Gastrocnemius medialis (tissue), 4 donors: ENCODE measurements around the gene NCOA6. TPM values are rescaled to one million over a fixed set of nuclear protein-coding genes. Genes with fewer than 3 reads are reported as not detected.
A peak's percentile ranks its signal among the peaks of the same experiment; 100 is the strongest.

ENCODE experiments used
- ATAC-seq, 2 donors: fragments of 150-250 bp; one replicate each; pipeline ENCODE4 v1.9.1; 2016
- DNase-seq, 2 donors: peaks; one replicate each; pipeline ENCODE4 v3.0.0-alpha.2; 2019
- H3K27ac ChIP-seq, 4 donors: fragments of 200-600 bp; sonication (generic); 1 replicate in 1 of 4; 2 replicates in 3 of 4; pipeline ENCODE4 v1.5.1; 2016 to 2018; ENCODE audit warnings: mild to moderate bottlenecking in 2 of 4, moderate library complexity in 1 of 4
- H3K27me3 ChIP-seq, 3 donors: fragments of 200-600 bp; sonication (generic) in 2 of 3; 1 replicate in 1 of 3; 2 replicates in 2 of 3; pipeline versions ENCODE4 v1.5.1 to v1.6.0; 2016 to 2019; ENCODE audit warnings: mild to moderate bottlenecking in 1 of 3, moderate library complexity in 1 of 3
- H3K36me3 ChIP-seq, 2 donors: fragments of 200-600 bp; sonication (generic) in 1 of 2; one replicate each; pipeline ENCODE4 v1.5.1; 2017 to 2018
- H3K4me1 ChIP-seq, 2 donors: fragments of 200-600 bp; sonication (generic) in 1 of 2; one replicate each; pipeline ENCODE4 v1.5.1; 2016 to 2017; ENCODE audit warnings: mild to moderate bottlenecking in 2 of 2
- H3K4me3 ChIP-seq, 4 donors: fragments of 200-600 bp; sonication (generic) in 3 of 4; 1 replicate in 1 of 4; 2 replicates in 3 of 4; pipeline ENCODE4 v1.5.1; 2016 to 2019; ENCODE audit warnings: mild to moderate bottlenecking in 2 of 4
- H3K9me3 ChIP-seq, 3 donors: fragments of 200-600 bp; sonication (generic) in 2 of 3; 1 replicate in 1 of 3; 2 replicates in 2 of 3; pipeline ENCODE4 v1.5.1; 2016 to 2019
- POLR2A ChIP-seq, 2 donors: fragments of 450-650 bp; IDR thresholded peaks; one replicate each; pipeline ENCODE4 v1.6.1; 2017; ENCODE audit warnings: antibody characterized with exemption in 2 of 2, mild to moderate bottlenecking in 2 of 2, moderate library complexity in 2 of 2
- in situ Hi-C, 4 donors: fragments of 200-750 bp; cut with MboI; loops; one replicate each; pipeline versions ENCODE4 v1.15.0 to v1.8.0; 2017; ENCODE audit warnings: low sequenced_read_pairs in 4 of 4
- intact Hi-C: fragments of 100-400 bp; cut with DNase I; formaldehyde crosslinking; loops from one replicate; pipeline ENCODE4 v1.15.1; 2023; ENCODE audit warnings: low total_unique reads
- total RNA-seq, 4 donors: library from RNA; depleted of rRNA; stranded (reverse); fragments of >200 nt; gene quantifications; one replicate each; pipeline versions ENCODE4 v1.1.0 to v1.2.3, GENCODE V29; 2016
- TF ChIP-seq, protein P1 (sequence below), 5 experiments: fragments of 450-650 bp in 3 of 5; fragments of 200-600 bp in 2 of 5; sonication (generic) in 2 of 5; IDR thresholded peaks in 4 of 5; conservative IDR thresholded peaks in 1 of 5; 1 replicate in 4 of 5; 2 replicates in 1 of 5; pipeline ENCODE4 v1.5.1; 2016 to 2019; ENCODE audit warnings: antibody characterized with exemption in 5 of 5, mild to moderate bottlenecking in 3 of 5, moderate library complexity in 3 of 5

The NCOA6 gene
- total RNA-seq, 4 donors from 2014 or later, result 10.9 to 12.7 (median 11.6) TPM

DNA sequence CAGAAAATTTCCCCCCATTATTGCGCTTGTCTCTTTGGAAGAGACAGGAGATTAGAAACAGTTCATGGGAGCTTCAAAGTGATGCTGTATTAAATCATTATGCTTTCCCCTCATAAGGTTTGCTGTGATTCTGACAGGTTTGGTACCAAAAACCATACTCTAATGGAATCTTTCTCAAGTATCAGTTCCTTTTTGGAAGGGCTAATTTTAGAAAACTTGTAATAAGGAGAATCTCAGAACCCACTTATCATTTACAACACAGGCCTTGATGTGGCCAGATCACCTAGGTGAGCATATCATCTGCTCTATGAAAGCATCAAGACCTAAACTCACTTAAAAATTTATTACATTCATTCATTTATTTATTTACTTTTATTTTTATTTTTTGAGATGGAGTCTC lies 70.1 kb downstream of the NCOA6 start:
- intact Hi-C loops (no loop called here), in situ Hi-C loops (loop anchor here (25.0 kb wide), 2 partner anchors 168 to 443 kb away; partner anchors contain the start of gene AHCY (in 2 of the 4))
- H3K4me3 ChIP-seq, result no peak overlapping the region
- H3K36me3 ChIP-seq, result peaks cover 0 to 91% of the 10 kb centered on the region in 2 donors
- H3K27ac ChIP-seq, result no peak overlapping the region
- TF ChIP-seq POLR2A (IDR thresholded peaks at IDR 0.05), result no peak
- TF ChIP-seq, protein P1, sequence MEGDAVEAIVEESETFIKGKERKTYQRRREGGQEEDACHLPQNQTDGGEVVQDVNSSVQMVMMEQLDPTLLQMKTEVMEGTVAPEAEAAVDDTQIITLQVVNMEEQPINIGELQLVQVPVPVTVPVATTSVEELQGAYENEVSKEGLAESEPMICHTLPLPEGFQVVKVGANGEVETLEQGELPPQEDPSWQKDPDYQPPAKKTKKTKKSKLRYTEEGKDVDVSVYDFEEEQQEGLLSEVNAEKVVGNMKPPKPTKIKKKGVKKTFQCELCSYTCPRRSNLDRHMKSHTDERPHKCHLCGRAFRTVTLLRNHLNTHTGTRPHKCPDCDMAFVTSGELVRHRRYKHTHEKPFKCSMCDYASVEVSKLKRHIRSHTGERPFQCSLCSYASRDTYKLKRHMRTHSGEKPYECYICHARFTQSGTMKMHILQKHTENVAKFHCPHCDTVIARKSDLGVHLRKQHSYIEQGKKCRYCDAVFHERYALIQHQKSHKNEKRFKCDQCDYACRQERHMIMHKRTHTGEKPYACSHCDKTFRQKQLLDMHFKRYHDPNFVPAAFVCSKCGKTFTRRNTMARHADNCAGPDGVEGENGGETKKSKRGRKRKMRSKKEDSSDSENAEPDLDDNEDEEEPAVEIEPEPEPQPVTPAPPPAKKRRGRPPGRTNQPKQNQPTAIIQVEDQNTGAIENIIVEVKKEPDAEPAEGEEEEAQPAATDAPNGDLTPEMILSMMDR (IDR thresholded peaks at IDR 0.05 in 4 of 5, conservative IDR thresholded peaks at IDR 0.05 in 1 of 5), result no peak
- H3K4me1 ChIP-seq, result no peaks in the 10 kb centered on the region
- ATAC-seq (no peak), DNase-seq (no peak)
- H3K9me3 ChIP-seq, result no peaks in the 10 kb centered on the region
- H3K27me3 ChIP-seq, result no peaks in the 10 kb centered on the region

DNA sequence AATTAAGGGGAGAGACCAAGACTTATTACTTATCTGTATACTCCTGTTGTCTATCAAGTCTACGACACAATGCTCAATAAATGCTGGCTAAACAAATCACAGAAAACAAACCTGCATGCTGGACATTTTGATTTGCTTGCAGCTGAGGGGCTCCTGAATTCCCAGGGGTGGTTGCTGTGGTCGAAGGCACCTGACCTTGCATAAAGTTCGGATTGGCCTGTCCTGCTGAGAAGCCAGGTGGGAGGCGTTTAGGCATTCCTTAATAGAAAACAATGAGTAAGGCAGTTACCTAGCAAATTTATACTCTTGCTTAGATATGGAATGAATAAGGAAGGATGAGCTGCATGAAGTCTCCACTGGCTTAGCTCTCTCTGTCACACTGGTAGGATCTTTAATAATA lies 70.8 kb downstream of the NCOA6 start:
- Histone ChIP-seq H3K27me3 (no peaks in the 10 kb centered on the region), H3K4me3 (no peak overlapping the region), H3K9me3 (no peaks in the 10 kb centered on the region), H3K27ac (no peak overlapping the region), H3K36me3 (peaks cover 0 to 91% of the 10 kb centered on the region in 2 donors), H3K4me1 (no peaks in the 10 kb centered on the region)
- TF ChIP-seq, protein P1 (IDR thresholded peaks at IDR 0.05 in 4 of 5, conservative IDR thresholded peaks at IDR 0.05 in 1 of 5), result no peak
- TF ChIP-seq POLR2A (IDR thresholded peaks at IDR 0.05), result no peak
- in situ Hi-C loops, result loop anchor here (25.0 kb wide), 2 partner anchors 167 to 442 kb away; partner anchors contain the start of gene AHCY (in 2 of the 4)
- no peak for DNase-seq
- intact Hi-C loops, result no loop called here
- no peak for ATAC-seq

DNA sequence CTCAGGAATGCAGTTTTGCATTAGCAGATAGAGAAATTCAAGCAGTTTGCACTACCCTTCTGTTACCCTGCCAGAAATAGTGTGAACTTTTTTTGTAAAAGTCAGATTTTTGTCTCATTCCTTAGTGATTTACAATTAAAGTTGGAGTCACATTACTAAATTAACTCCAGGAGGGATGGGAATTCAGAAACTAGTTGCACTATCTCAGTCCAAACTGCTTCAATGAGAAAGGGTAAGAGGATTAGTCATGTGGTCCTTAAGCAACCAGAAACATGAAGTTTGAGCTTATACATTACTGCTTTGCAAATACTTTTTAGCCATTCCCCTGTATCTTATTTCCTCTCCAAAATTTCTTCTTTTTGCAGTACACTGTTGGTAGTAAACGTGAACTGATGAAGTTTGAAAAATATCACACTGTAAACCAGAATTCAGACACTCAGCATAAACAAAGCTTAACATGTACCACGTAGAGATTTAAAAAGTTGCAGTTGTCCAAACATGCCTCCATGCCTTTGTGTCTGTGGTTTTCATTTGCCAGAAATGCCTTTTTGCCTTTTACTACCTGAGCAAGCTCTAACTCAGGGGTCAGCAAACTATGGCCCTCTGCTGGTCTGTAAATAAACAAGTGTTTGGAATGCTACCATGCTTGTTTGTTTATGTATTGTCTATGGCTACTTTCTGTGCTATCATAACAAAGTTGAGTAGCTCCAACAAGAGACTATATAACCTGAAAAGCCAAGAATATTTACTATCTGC lies 71.6 kb downstream of the NCOA6 start:
- ATAC-seq (no peak), DNase-seq (no peak)
- intact Hi-C loops, result no loop called here
- in situ Hi-C loops, result loop anchor here (25.0 kb wide), 2 partner anchors 167 to 442 kb away; partner anchors contain the start of gene AHCY (in 2 of the 4)
- Histone ChIP-seq H3K9me3 (no peaks in the 10 kb centered on the region), H3K4me3 (no peak overlapping the region), H3K27ac (no peak overlapping the region), H3K27me3 (no peaks in the 10 kb centered on the region), H3K4me1 (no peaks in the 10 kb centered on the region), H3K36me3 (peaks cover 0 to 91% of the 10 kb centered on the region in 2 donors)
- no peak for TF ChIP-seq POLR2A (IDR thresholded peaks at IDR 0.05)
- TF ChIP-seq, protein P1 (IDR thresholded peaks at IDR 0.05 in 4 of 5, conservative IDR thresholded peaks at IDR 0.05 in 1 of 5), result peak in 1 of 5 experiments; percentile 25

DNA sequence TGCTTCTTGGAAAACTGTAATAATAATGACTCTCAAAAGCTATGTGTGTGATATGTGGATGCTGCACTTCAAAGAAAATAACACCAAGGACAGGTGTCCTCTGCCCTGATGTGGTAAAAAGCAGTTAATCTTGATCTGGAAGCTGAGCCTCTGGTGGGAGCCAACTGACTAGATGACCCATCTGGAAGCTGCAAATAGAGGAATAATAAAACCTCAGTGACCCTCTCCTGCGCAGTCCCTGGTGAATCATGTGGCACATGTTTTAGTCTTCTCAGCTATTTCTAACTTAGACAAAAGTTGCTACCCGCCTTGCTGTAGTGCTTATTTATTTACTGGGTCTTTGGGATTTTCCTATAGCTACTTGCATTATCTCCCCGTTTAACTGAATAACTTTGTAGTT lies 74.0 kb downstream of the NCOA6 start:
- in situ Hi-C loops, result loop anchor here (25.0 kb wide), 2 partner anchors 164 to 439 kb away; partner anchors contain the start of gene AHCY (in 2 of the 4)
- Histone ChIP-seq H3K27me3 (no peaks in the 10 kb centered on the region), H3K27ac (no peak overlapping the region), H3K9me3 (no peaks in the 10 kb centered on the region), H3K4me3 (no peak overlapping the region), H3K4me1 (no peaks in the 10 kb centered on the region), H3K36me3 (peaks cover 0 to 80% of the 10 kb centered on the region in 2 donors)
- intact Hi-C loops, result no loop called here
- no peak for ATAC-seq
- no peak for DNase-seq
- TF ChIP-seq, protein P1 (IDR thresholded peaks at IDR 0.05 in 4 of 5, conservative IDR thresholded peaks at IDR 0.05 in 1 of 5), result no peak
- no peak for TF ChIP-seq POLR2A (IDR thresholded peaks at IDR 0.05)
